Measurements from ENCODE around the gene NDUFS1.
"Not testable (repeated sequence)": the region's sequence is repeated elsewhere in the genome, so short reads cannot be mapped to it uniquely, and the experiment has no call there.

The NDUFS1 gene

GRCh38 chr2:206095536-206096332 is 63.5 kb downstream of the NDUFS1 start:
- no peak for DNase-seq

GRCh38 chr2:206092297-206092696 is 66.9 kb downstream of the NDUFS1 start:
- no peak for DNase-seq

- DNase-seq = no peak
These were observed 71.0 kb downstream of the NDUFS1 start for GRCh38 chr2:206088248-206088647.

- DNase-seq = no peak
These were observed 72.4 kb downstream of the NDUFS1 start for GRCh38 chr2:206086716-206087350.

GRCh38 chr2:206085742-206086445 is 73.3 kb downstream of the NDUFS1 start, which contains the start of gene INO80D:
Gene INO80D, minus strand, starts transcription at chr2:206086174. Its CDS starts 23,158 bp downstream, at chr2:206063016.
- DNase-seq = peak; percentile 88 to 89

- DNase-seq = peak; percentile 26 to 63
These were observed 74.1 kb downstream of the NDUFS1 start for GRCh38 chr2:206084870-206085741.

- DNase-seq = peak in 1 of 2 donors; percentile 25
These were observed 74.8 kb downstream of the NDUFS1 start for GRCh38 chr2:206084439-206084869.

- DNase-seq = peak in 1 of 2 donors; percentile 34
These were observed 75.4 kb downstream of the NDUFS1 start for GRCh38 chr2:206083602-206084438.

GRCh38 chr2:206082298-206082843 is 76.9 kb downstream of the NDUFS1 start:
- DNase-seq = no peak

- no peak for DNase-seq
These were observed 78.3 kb downstream of the NDUFS1 start for GRCh38 chr2:206080927-206081326.

GRCh38 chr2:206079699-206080465 is 79.4 kb downstream of the NDUFS1 start:
- DNase-seq = no peak

GRCh38 chr2:206077879-206078278 is 81.4 kb downstream of the NDUFS1 start:
- DNase-seq = not testable (repeated sequence)

- DNase-seq = no peak
These were observed 84.1 kb downstream of the NDUFS1 start for GRCh38 chr2:206075113-206075512.

GRCh38 chr2:206071807-206072206 is 87.4 kb downstream of the NDUFS1 start:
- DNase-seq = no peak

- DNase-seq = no peak
These were observed 89.8 kb downstream of the NDUFS1 start for GRCh38 chr2:206069417-206069816.

- DNase-seq = no peak
These were observed 91.0 kb downstream of the NDUFS1 start for GRCh38 chr2:206068207-206068606.
